ENCODE measurements around the gene SEL1L3.

The SEL1L3 gene

DNA sequence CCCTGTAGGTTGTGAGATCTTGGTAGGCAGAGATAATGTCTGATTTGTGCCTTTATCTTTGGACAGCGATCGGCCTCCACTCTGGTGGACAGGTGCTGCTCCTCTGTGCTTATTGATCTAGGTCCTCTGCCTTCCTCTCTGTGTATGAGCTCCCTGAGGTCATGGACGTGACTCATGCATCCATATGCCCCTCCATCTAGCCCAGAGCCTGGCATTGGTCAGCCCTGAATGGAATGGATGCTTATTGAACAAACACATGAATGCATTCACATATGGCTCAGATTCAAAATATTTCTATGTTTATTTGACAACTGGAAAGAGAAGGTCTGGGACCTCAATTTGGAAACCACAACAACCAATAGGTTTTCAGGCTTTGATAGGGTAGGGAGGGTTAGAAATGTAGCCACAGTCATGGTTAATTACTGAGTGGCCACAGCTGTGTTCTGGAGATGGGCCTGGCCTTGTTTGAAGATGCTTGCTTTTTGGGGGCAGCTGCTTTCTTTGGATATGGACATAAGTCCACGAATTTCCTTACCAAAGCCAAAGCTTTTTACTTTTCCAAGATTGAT lies 76.2 kb downstream of the SEL1L3 start:
- no peak for DNase-seq

- no peak for DNase-seq
Observed at GRCh38 chr4:25783943-25784342, 78.8 kb downstream of the SEL1L3 start.

DNA sequence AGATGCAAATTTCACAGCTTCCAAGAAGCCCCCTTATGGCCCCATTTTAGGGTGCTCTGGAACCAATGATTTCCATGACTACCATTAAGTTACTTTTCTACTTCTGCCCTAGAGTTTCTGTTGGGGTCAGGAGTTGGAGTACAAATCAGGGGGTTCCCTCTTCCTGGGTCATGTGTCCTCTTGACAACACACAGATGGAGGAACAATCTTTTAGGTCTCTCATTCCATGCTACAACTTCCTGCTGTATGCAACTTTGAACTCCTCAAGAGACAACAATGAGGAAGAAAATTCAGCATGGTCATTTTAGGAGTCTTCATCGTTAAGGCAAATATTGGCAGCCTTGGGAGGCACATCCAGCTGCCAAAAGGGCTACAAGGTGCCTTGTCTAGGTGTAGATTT lies 79.7 kb downstream of the SEL1L3 start:
- no peak for DNase-seq

GRCh38 chr4:25782482-25782881 lies 80.3 kb downstream of the SEL1L3 start:
- DNase-seq: no peak

- no peak for DNase-seq
Observed at GRCh38 chr4:25779021-25779420, 83.8 kb downstream of the SEL1L3 start.

- no peak for DNase-seq
Observed at GRCh38 chr4:25776795-25777194, 86.0 kb downstream of the SEL1L3 start.

- no peak for DNase-seq
Observed at GRCh38 chr4:25775166-25775565, 87.6 kb downstream of the SEL1L3 start.

- no peak for DNase-seq
Observed at GRCh38 chr4:25773358-25773757, 89.4 kb downstream of the SEL1L3 start.

DNA sequence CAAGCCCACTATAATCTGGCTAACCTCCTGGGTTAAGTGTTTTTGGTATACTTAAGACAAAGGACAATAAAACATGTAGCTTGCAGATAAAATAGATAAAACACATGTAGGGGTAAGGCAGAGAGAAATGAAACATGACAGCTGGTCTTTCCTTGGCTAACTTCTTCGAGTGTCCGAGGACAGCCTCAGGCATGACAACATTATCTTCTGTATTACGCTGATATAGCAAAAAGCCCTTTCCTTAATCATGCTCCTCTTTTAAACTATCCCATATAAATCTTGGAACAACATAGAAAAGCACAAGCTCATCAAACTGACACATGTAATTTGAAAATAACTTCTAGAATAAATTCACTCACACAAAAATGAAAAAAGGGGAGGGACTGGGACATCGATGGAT lies 91.1 kb downstream of the SEL1L3 start:
- no peak for DNase-seq

DNA sequence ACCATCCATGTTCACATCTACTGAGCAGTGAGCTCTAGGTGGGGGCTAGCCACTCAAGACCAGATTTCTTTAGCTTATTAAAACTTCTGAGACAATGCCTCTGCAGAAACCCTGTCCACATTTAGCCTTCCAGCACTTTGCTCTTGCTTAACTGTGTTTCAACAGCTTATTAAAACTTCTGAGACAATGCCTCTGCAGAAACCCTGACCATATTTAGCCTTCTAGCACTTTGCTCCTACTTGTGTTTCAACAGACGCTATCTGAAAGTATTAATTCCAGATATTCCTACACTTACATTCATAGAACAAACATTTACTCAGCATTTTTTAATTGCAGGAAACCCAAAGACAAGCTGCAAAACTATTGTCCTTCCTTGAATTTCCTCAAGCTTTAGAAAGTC lies 91.9 kb downstream of the SEL1L3 start:
- no peak for DNase-seq

- DNase-seq: no peak
Observed at GRCh38 chr4:25769251-25769650, 93.5 kb downstream of the SEL1L3 start.

GRCh38 chr4:25767877-25768725 lies 94.7 kb downstream of the SEL1L3 start:
- DNase-seq: no peak

GRCh38 chr4:25760518-25761157 lies 102.2 kb downstream of the SEL1L3 start:
- DNase-seq: no peak

- no peak for DNase-seq
Observed at GRCh38 chr4:25760048-25760447, 102.7 kb downstream of the SEL1L3 start.

- DNase-seq: no peak
Observed at GRCh38 chr4:25759101-25759500, 103.7 kb downstream of the SEL1L3 start.

DNA sequence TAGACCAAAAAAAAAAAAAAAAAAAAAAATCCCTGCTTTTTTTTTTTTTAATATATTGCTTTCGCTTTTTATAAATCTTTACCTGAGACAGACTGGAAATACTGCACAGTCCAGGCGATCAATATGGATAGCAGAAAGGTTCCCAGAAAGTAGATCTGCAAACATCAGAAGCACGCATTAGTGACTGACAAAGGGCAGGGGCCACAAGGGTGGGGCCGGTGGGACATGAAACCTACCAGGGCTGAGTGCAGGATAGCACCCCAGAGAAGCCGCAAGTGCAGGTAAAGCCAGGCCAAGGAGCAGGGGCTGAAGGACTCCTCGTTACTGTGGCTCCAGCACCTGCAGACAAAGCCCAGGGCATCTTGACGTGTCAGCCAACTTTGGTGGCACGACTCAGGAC lies 105.3 kb downstream of the SEL1L3 start:
- no peak for DNase-seq

DNA sequence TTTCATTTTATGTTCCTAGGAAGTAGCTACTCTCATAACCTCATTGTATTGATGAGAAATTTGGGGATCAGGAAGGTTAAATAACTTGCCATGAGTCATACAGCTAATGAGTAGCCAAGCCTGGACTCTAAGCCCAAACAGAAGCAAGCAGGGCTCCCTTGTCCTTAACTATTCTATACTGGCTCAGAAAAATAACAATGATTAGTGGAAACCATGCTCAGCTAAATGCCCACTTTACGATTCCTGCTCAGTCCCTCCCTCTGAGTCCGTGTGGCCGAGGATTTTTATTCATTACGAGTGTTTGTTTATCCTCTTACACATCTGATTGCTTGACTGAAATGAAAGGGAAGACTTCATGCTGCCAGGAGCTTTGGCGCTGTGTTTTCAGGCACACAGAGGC lies 106.3 kb downstream of the SEL1L3 start:
- no peak for DNase-seq

DNA sequence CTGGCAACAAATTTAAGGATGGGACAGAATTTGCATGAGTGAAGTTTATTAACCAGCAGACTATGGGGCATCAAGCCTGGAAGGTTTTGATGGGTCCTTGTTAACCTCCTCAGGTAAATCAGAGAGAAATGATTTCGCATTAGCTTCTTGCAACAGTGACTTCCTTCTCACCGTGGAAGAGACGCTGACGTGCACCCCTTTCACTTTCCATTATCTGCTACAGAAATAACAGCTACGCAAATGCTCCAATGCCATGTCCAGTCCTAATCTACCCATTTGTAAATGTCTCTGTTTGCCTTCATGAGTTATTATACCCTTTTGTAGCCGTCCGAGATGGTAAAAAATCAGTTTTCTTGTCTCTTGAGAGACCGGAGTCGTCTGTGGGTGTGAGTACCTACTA lies 106.9 kb downstream of the SEL1L3 start:
- no peak for DNase-seq

- no peak for DNase-seq
Observed at GRCh38 chr4:25753239-25753638, 109.5 kb downstream of the SEL1L3 start.

DNA sequence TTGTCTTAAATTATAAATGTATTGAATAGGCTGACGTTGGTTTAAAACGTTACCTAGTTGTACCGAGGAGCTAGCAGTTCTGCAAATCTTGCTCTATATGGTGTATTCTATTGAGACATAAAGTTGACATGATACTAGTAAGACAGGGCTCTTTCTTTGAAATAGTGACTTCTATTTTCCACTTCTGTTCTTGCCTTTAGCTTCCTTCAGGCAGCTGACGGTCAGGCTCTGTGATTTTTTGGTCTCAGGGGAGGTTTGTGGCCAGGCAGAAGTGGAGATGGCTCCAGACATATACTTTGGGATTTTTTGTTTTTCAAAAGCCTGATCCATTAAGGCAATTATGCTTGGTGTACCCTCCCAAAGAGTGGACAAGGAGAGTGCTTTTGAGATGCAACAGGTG lies 111.9 kb downstream of the SEL1L3 start:
- DNase-seq: no peak

GRCh38 chr4:25749150-25749794 lies 113.5 kb downstream of the SEL1L3 start:
- DNase-seq: no peak

GRCh38 chr4:25743971-25744370 lies 118.8 kb downstream of the SEL1L3 start:
- DNase-seq: no peak

GRCh38 chr4:25729564-25729963 lies 133.2 kb downstream of the SEL1L3 start:
- DNase-seq: no peak

GRCh38 chr4:25728886-25729285 lies 133.9 kb downstream of the SEL1L3 start:
- DNase-seq: no peak

Data from stimulated activated naive CD4-positive, alpha-beta T cell (primary cell).